Tibial nerve (tissue), 4 donors: ENCODE data around the gene ZNF670. TPM values are rescaled to one million over a fixed set of nuclear protein-coding genes. Genes with fewer than 3 reads are reported as not detected.

Source experiments
- DNase-seq, 2 donors: peaks; one replicate each; pipeline ENCODE4 v3.0.0-alpha.2; 2019; ENCODE audit warnings: low spot score in 2 of 2
- H3K27ac ChIP-seq, 4 donors: fragments of 200-600 bp; sonication (generic) in 3 of 4; one replicate each; pipeline ENCODE4 v1.5.1; 2017 to 2019; ENCODE audit warnings: mild to moderate bottlenecking in 1 of 4
- H3K27me3 ChIP-seq, 2 donors: fragments of 200-600 bp; sonication (generic) in 1 of 2; one replicate each; pipeline versions ENCODE4 v1.5.1 to v1.6.0; 2017 to 2019
- H3K36me3 ChIP-seq, 3 donors: fragments of 200-600 bp; sonication (generic); one replicate each; pipeline ENCODE4 v1.5.1; 2018 to 2019
- H3K4me1 ChIP-seq, 4 donors: fragments of 200-600 bp; sonication (generic) in 3 of 4; one replicate each; pipeline ENCODE4 v1.5.1; 2017 to 2019
- H3K4me3 ChIP-seq, 4 donors: fragments of 200-600 bp; sonication (generic) in 3 of 4; one replicate each; pipeline ENCODE4 v1.5.1; 2017 to 2019; ENCODE audit warnings: mild to moderate bottlenecking in 1 of 4, moderate library complexity in 1 of 4
- H3K9me3 ChIP-seq, 4 donors: fragments of 200-600 bp; sonication (generic) in 3 of 4; one replicate each; pipeline ENCODE4 v1.5.1; 2017 to 2019
- EP300 ChIP-seq, 2 donors: sonication (generic); formaldehyde crosslinking; IDR thresholded peaks; one replicate each; pipeline ENCODE4 v1.6.1; 2017; ENCODE audit warnings: antibody characterized with exemption in 2 of 2, mild to moderate bottlenecking in 1 of 2
- POLR2A ChIP-seq, 2 donors: fragments of 450-650 bp; IDR thresholded peaks; one replicate each; pipeline ENCODE4 v1.6.1; 2017; ENCODE audit warnings: antibody characterized with exemption in 2 of 2, mild to moderate bottlenecking in 2 of 2, moderate library complexity in 2 of 2
- WGBS, 2 donors: methylation state at CpG; one replicate each; pipeline ENCODE4 v1.1.5; 2018; 5-methylcytosine and 5-hydroxymethylcytosine counted together
- total RNA-seq, 4 donors: library from RNA; depleted of rRNA; stranded (reverse); fragments of >200 nt; gene quantifications; one replicate each; pipeline ENCODE4 v1.1.0, GENCODE V29; 2016
- TF ChIP-seq, protein P1 (sequence below), 5 experiments: fragments of 200-600 bp in 3 of 5; fragments of 450-650 bp in 2 of 5; sonication (generic) in 3 of 5; IDR thresholded peaks; one replicate each; pipeline ENCODE4 v1.5.1; 2016 to 2019; ENCODE audit warnings: antibody characterized with exemption in 5 of 5, mild to moderate bottlenecking in 3 of 5, moderate library complexity in 2 of 5

The ZNF670 gene
- total RNA-seq, 4 donors from 2014 or later: 1.4 to 2.3 (median 1.9) TPM

GRCh38 chr1:247090455-247090854 lies 11.8 kb upstream of the ZNF670 start:
- no peak overlapping the region for H3K27ac ChIP-seq
- WGBS, 2 donors: 82 to 87% methylated on average over 11 to 14 of the region's 14 CpGs
- no peak for DNase-seq

GRCh38 chr1:247089616-247090375 lies 11.2 kb upstream of the ZNF670 start:
- no peak for TF ChIP-seq POLR2A (IDR thresholded peaks at IDR 0.05)
- TF ChIP-seq, protein P1, sequence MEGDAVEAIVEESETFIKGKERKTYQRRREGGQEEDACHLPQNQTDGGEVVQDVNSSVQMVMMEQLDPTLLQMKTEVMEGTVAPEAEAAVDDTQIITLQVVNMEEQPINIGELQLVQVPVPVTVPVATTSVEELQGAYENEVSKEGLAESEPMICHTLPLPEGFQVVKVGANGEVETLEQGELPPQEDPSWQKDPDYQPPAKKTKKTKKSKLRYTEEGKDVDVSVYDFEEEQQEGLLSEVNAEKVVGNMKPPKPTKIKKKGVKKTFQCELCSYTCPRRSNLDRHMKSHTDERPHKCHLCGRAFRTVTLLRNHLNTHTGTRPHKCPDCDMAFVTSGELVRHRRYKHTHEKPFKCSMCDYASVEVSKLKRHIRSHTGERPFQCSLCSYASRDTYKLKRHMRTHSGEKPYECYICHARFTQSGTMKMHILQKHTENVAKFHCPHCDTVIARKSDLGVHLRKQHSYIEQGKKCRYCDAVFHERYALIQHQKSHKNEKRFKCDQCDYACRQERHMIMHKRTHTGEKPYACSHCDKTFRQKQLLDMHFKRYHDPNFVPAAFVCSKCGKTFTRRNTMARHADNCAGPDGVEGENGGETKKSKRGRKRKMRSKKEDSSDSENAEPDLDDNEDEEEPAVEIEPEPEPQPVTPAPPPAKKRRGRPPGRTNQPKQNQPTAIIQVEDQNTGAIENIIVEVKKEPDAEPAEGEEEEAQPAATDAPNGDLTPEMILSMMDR (IDR thresholded peaks at IDR 0.05): no peak
- no peak for TF ChIP-seq EP300 (IDR thresholded peaks at IDR 0.05)
- Histone ChIP-seq H3K36me3 (no peaks in the 10 kb centered on the region), H3K27ac (no peak overlapping the region), H3K4me1 (no peaks in the 10 kb centered on the region), H3K4me3 (no peak overlapping the region), H3K9me3 (peaks cover 0 to 2% (median 0%) of the 10 kb centered on the region in 4 donors), H3K27me3 (no peaks in the 10 kb centered on the region)
- no peak for DNase-seq
- 77 to 85% methylated on average over 10 to 17 of the region's 17 CpGs for WGBS, 2 donors

More at GRCh38 chr1:247090455-247090854, 11.8 kb upstream of the ZNF670 start:
- no peaks in the 10 kb centered on the region for H3K4me1 ChIP-seq
- H3K4me3 ChIP-seq: no peak overlapping the region
- no peaks in the 10 kb centered on the region for H3K9me3 ChIP-seq
- H3K27me3 ChIP-seq: no peaks in the 10 kb centered on the region
- TF ChIP-seq, protein P1 (IDR thresholded peaks at IDR 0.05): no peak
- no peak for TF ChIP-seq EP300 (IDR thresholded peaks at IDR 0.05)
- TF ChIP-seq POLR2A (IDR thresholded peaks at IDR 0.05): no peak
- no peaks in the 10 kb centered on the region for H3K36me3 ChIP-seq

GRCh38 chr1:247088967-247089366 lies 10.4 kb upstream of the ZNF670 start:
- 90 to 91% methylated on average over 4 of the region's 4 CpGs for WGBS, 2 donors
- H3K27ac ChIP-seq: no peak overlapping the region
- H3K27me3 ChIP-seq: no peaks in the 10 kb centered on the region
- DNase-seq: no peak
- no peaks in the 10 kb centered on the region for H3K36me3 ChIP-seq
- no peak overlapping the region for H3K4me3 ChIP-seq
- TF ChIP-seq, protein P1 (IDR thresholded peaks at IDR 0.05): no peak
- TF ChIP-seq EP300 (IDR thresholded peaks at IDR 0.05) (no peak), POLR2A (IDR thresholded peaks at IDR 0.05) (no peak)
- H3K4me1 ChIP-seq: no peaks in the 10 kb centered on the region
- H3K9me3 ChIP-seq: peaks cover 0 to 6% (median 0%) of the 10 kb centered on the region in 4 donors

DNA sequence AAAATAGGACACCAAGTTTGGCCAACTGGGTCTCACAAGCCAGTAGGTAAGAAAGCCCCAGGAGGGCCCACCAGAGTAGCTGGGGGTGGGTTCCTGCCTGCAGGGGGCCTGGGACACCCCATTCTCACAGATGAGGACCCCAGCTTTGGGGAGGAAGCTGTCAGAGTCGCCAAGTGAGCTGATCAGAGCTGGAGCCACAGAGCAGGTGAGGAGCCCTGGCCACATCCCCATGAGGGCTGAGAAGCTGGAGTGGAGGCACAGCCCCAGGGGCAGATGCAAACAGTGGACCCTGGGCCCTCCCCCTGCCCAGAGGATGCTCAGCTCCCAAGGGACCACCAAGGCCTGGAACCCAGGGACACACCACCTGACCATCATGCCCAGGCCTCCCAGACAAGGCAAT lies 8.6 kb upstream of the ZNF670 start:
- no peaks in the 10 kb centered on the region for H3K27me3 ChIP-seq
- no peak for DNase-seq
- H3K9me3 ChIP-seq: peaks cover 0 to 11% (median 0%) of the 10 kb centered on the region in 4 donors
- H3K4me3 ChIP-seq: no peak overlapping the region
- no peak overlapping the region for H3K27ac ChIP-seq
- no peak for TF ChIP-seq EP300 (IDR thresholded peaks at IDR 0.05)
- TF ChIP-seq, protein P1 (IDR thresholded peaks at IDR 0.05): no peak
- no peak for TF ChIP-seq POLR2A (IDR thresholded peaks at IDR 0.05)
- H3K36me3 ChIP-seq: no peaks in the 10 kb centered on the region
- WGBS, 2 donors: 60% methylated on average over 1 of the region's 1 CpG
- no peaks in the 10 kb centered on the region for H3K4me1 ChIP-seq

DNA sequence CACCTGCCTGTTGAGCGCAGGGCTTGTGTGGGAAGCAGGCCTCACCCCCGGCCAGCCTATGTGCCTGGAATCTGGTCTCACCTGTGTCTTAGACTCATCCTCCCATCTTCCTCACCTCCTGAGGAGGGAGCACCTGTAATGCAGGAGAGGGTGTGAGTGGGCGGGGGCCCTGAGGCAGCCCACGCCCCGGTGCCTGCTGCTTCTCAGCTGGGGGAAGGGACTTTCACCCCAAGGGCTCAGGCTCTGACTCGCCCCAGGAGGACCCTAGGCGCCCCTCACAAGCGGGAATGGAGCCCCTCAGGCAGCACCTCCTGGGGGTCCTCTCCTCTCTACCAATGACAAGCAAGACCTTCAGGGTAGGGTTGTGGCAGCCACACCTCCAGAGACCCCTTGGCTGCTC lies 6.7 kb upstream of the ZNF670 start:
- H3K36me3 ChIP-seq: no peaks in the 10 kb centered on the region
- TF ChIP-seq, protein P1 (IDR thresholded peaks at IDR 0.05): no peak
- no peak for TF ChIP-seq EP300 (IDR thresholded peaks at IDR 0.05)
- TF ChIP-seq POLR2A (IDR thresholded peaks at IDR 0.05): no peak

More for the DNA sequence above, 6.7 kb upstream of the ZNF670 start:
- Histone ChIP-seq H3K9me3 (peaks cover 0 to 11% (median 0%) of the 10 kb centered on the region in 4 donors), H3K27me3 (no peaks in the 10 kb centered on the region), H3K4me1 (no peaks in the 10 kb centered on the region), H3K4me3 (no peak overlapping the region), H3K27ac (no peak overlapping the region)
- DNase-seq: no peak
- 86 to 100% methylated on average over 2 to 8 of the region's 8 CpGs for WGBS, 2 donors
